ENCODE data around the gene SLC9A3. TPM values are rescaled to one million over a fixed set of nuclear protein-coding genes. Genes with fewer than 3 reads are reported as not detected.

Gene SLC9A3
- total RNA-seq, 2 experiments from 2014 or later = 2.3 to 2.5 TPM

- DNase-seq (no peak), ATAC-seq (ENCODE audit: poor library complexity) (no peak)
- Mint-ChIP-seq H3K27ac (no peak overlapping the region), H3K4me1 (ENCODE audit: low read depth) (no peaks in the 10 kb centered on the region), H3K9me3 (no peaks in the 10 kb centered on the region), H3K4me3 (no peak overlapping the region), H3K36me3 (ENCODE audit: low read depth) (no peaks in the 10 kb centered on the region), H3K27me3 (peaks cover 2% of the 10 kb centered on the region)
- no peak overlapping the region for H3K27ac ChIP-seq (ENCODE audit: low read depth in 1 of 2, low read length in 2 of 2)
- POLR2A ChIA-PET = no interaction called here
- TF ChIP-seq CTCF (IDR thresholded peaks at IDR 0.05) = no peak
- peaks cover 3% of the 10 kb centered on the region for H3K4me1 ChIP-seq (ENCODE audit: insufficient read depth, low read length)
- peaks cover 0 to 16% of the 10 kb centered on the region in 2 experiments for H3K9me3 ChIP-seq (ENCODE audit: control insufficient read depth in 1 of 2, insufficient read depth in 1 of 2, low read length in 2 of 2)
- CTCF ChIA-PET = no interaction called here
- intact Hi-C loops (cut with DNase I, micrococcal nuclease) = no loop called here
- H3K27me3 ChIP-seq (ENCODE audit: control insufficient read depth in 1 of 2, insufficient read depth in 2 of 2, low read length in 2 of 2) = peaks cover 0 to 2% of the 10 kb centered on the region in 2 experiments
- no peaks in the 10 kb centered on the region for H3K36me3 ChIP-seq (ENCODE audit: insufficient read depth, low read length)
- H3K4me3 ChIP-seq (ENCODE audit: low read length) = no peak overlapping the region
These were observed 33.0 kb downstream of the SLC9A3 start for GRCh38 chr5:491119-491855.

DNA sequence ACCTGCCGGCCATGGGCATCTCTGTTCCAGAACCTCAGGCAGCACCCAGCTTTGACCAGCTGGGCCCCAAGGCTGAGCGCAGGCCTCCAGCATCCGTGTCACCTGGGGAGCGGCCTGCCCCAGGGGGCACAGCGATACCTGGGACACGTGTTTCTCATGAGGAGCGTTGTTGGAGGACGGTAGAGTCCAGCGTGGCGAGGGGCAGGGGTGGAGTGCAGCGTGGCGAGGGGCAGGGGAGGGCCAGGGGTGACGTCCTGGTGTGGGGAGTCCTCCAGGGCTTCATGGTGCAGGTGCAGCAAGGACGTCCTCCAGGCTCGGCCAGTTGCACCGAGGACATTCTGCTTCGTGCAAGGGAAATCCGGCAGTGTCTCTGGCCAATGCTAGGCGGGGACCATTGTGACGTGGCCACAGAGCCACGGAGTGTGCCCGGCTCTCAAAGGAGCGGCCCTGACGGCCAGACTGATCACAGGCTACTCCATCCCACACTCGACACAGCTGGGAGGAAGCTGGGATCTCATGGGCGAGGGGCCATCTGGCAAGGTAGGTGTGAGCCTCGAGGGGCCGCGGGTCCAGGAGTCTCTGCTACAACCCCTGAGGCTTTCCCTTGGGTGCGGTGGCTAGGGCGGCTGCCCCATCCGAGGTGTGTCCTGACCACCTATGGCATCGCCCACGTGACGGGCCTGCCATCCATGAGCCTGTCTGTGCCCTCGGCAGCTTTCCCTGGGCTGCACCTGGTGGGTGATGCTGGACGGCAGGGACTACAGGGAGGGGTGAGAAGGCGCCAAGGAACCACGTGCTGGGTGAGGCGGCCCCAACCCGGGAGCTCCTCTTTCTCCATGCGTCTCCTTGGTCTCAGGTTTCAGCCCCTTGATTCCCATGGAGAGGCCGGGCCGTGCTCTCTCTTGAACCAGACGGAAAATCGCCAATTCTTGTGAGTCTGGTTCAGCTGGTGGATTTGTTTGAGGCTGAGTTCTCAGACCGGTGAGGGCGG, 33.8 kb downstream of the SLC9A3 start:
- Mint-ChIP-seq H3K36me3 (ENCODE audit: low read depth) (no peaks in the 10 kb centered on the region), H3K27me3 (peaks cover 3% of the 10 kb centered on the region), H3K9me3 (no peaks in the 10 kb centered on the region), H3K27ac (no peak overlapping the region), H3K4me1 (ENCODE audit: low read depth) (no peaks in the 10 kb centered on the region), H3K4me3 (no peak overlapping the region)
- Histone ChIP-seq H3K9me3 (ENCODE audit: control insufficient read depth in 1 of 2, insufficient read depth in 1 of 2, low read length in 2 of 2) (peaks cover 0 to 16% of the 10 kb centered on the region in 2 experiments), H3K27ac (ENCODE audit: low read depth in 1 of 2, low read length in 2 of 2) (no peak overlapping the region), H3K36me3 (ENCODE audit: insufficient read depth, low read length) (no peaks in the 10 kb centered on the region), H3K4me1 (ENCODE audit: insufficient read depth, low read length) (peaks cover 12% of the 10 kb centered on the region), H3K27me3 (ENCODE audit: control insufficient read depth in 1 of 2, insufficient read depth in 2 of 2, low read length in 2 of 2) (peaks cover 0 to 3% of the 10 kb centered on the region in 2 experiments), H3K4me3 (ENCODE audit: low read length) (no peak overlapping the region)
- POLR2A ChIA-PET = no interaction called here
- CTCF ChIA-PET = no interaction called here
- no peak for DNase-seq
- no peak for TF ChIP-seq CTCF (IDR thresholded peaks at IDR 0.05)
- no peak for ATAC-seq (ENCODE audit: poor library complexity)
- intact Hi-C loops (cut with DNase I, micrococcal nuclease) = no loop called here

DNA sequence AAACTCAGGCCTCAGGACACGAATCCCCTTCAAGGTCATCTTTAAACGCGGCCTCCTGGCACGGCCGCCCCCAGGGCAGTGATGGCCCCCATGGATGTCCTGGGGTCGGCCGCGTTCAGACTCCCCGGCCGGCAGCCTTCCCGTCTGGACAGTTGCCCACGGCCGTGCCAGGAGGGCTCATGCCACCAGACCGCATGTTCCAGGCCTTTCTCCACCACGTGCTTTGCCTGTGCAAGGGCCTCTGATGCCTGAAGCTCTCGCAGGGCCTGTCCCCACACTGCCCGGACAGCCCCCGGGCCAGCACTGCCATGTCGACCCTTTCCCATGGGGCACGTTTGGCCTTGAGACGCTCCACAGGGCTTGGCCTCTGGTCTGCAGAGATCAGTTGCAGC, 34.6 kb downstream of the SLC9A3 start:
- TF ChIP-seq CTCF (IDR thresholded peaks at IDR 0.05) = no peak
- H3K4me3 ChIP-seq (ENCODE audit: low read length) = no peak overlapping the region
- H3K4me3 Mint-ChIP-seq = no peak overlapping the region
- no peaks in the 10 kb centered on the region for H3K36me3 ChIP-seq (ENCODE audit: insufficient read depth, low read length)
- peaks cover 6% of the 10 kb centered on the region in 2 experiments for H3K27me3 ChIP-seq (ENCODE audit: control insufficient read depth in 1 of 2, insufficient read depth in 2 of 2, low read length in 2 of 2)
- ChIA-PET CTCF (no interaction called here), POLR2A (no interaction called here)
- DNase-seq (no peak), ATAC-seq (ENCODE audit: poor library complexity) (no peak)
- H3K4me1 Mint-ChIP-seq (ENCODE audit: low read depth) = no peaks in the 10 kb centered on the region
- H3K9me3 Mint-ChIP-seq = no peaks in the 10 kb centered on the region
- H3K27ac Mint-ChIP-seq = no peak overlapping the region
- H3K27me3 Mint-ChIP-seq = peaks cover 8% of the 10 kb centered on the region
- peaks cover 12% of the 10 kb centered on the region for H3K4me1 ChIP-seq (ENCODE audit: insufficient read depth, low read length)
- intact Hi-C loops (cut with DNase I, micrococcal nuclease) = no loop called here
- H3K9me3 ChIP-seq (ENCODE audit: control insufficient read depth in 1 of 2, insufficient read depth in 1 of 2, low read length in 2 of 2) = peaks cover 0 to 11% of the 10 kb centered on the region in 2 experiments
- no peak overlapping the region for H3K27ac ChIP-seq (ENCODE audit: low read depth in 1 of 2, low read length in 2 of 2)
- no peaks in the 10 kb centered on the region for H3K36me3 Mint-ChIP-seq (ENCODE audit: low read depth)
